Heart right ventricle (tissue), 16 donors: Measurements from ENCODE around the gene LRRC51. TPM values are rescaled to one million over a fixed set of nuclear protein-coding genes. Genes with fewer than 3 reads are reported as not detected.
A peak's percentile ranks its signal among the peaks of the same experiment; 100 is the strongest.

Experiments used
- ATAC-seq, 8 donors: fragments of 200-7000 bp; cut with Tn5 transposase; one replicate each; pipeline ENCODE4 v1.9.1; 2020; ENCODE audit warnings: mild to moderate bottlenecking in 8 of 8, moderate library complexity in 8 of 8, moderate number of reproducible peaks in 1 of 8
- DNase-seq, 2 donors: peaks; one replicate each; pipeline ENCODE4 v3.0.0-alpha.2; 2020
- H3K27ac ChIP-seq, 10 donors: fragments of 200-600 bp; sonication (generic) in 2 of 10; one replicate each; pipeline versions ENCODE4 v1.5.0 to v1.8.0; 2020 to 2022; ENCODE audit warnings: mild to moderate bottlenecking in 3 of 10
- H3K27me3 ChIP-seq, 7 donors: fragments of 200-600 bp; one replicate each; pipeline ENCODE4 v1.8.0; 2021 to 2022; ENCODE audit warnings: mild to moderate bottlenecking in 2 of 7
- H3K36me3 ChIP-seq, 9 donors: fragments of 200-600 bp; sonication (generic) in 1 of 9; one replicate each; pipeline versions ENCODE4 v1.5.0 to v1.8.0; 2020 to 2022; ENCODE audit warnings: mild to moderate bottlenecking in 2 of 9
- H3K4me1 ChIP-seq, 9 donors: fragments of 200-600 bp; sonication (generic) in 1 of 9; one replicate each; pipeline versions ENCODE4 v1.5.0 to v1.8.0; 2020 to 2022; ENCODE audit warnings: mild to moderate bottlenecking in 4 of 9
- H3K4me3 ChIP-seq, 10 donors: fragments of 200-600 bp; sonication (generic) in 2 of 10; one replicate each; pipeline versions ENCODE4 v1.5.0 to v1.8.0; 2020 to 2022; ENCODE audit warnings: mild to moderate bottlenecking in 7 of 10, moderate library complexity in 2 of 10
- H3K9me3 ChIP-seq, 11 donors: fragments of 200-600 bp in 10 of 11; sonication (generic) in 2 of 11; one replicate each; pipeline versions ENCODE4 v1.5.0 to v1.8.0; 2013 to 2022; ENCODE audit warnings: mild to moderate bottlenecking in 2 of 11, control low read depth in 1 of 11, moderate library complexity in 1 of 11
- WGBS, 2 donors: extraction: QIAGEN DNeasy Blood & Tissue Kit; methylation state at CpG; one replicate each; pipeline ENCODE4 v1.1.7; 2013; ENCODE audit warnings: inconsistent platforms in 1 of 2; 5-methylcytosine and 5-hydroxymethylcytosine counted together
- intact Hi-C, 10 donors: fragments of 100-400 bp; cut with DNase I; formaldehyde crosslinking; loops; one replicate each; pipeline versions ENCODE4 v1.11.1 to v1.14.2; 2022
- polyA plus RNA-seq, 2 donors: library from polyadenylated mRNA; stranded (reverse); fragments of 200-250 nt; gene quantifications; one replicate each; pipeline ENCODE4 v1.2.3, GENCODE V29; 2013
- total RNA-seq, 10 donors: library from RNA; stranded (reverse); fragmentation: NEBNext Ultra II Directional in 3 of 10; extraction: Animal tissue kit (Norgen Biotek cat#: 25700) in 3 of 10; gene quantifications; one replicate each; pipeline versions ENCODE4 v1.2.1 to v1.2.4, GENCODE V29; 2021 to 2023
- TF ChIP-seq, protein P1 (sequence below), 9 donors: fragments of 200-600 bp; sonication (generic) in 2 of 9; IDR thresholded peaks; one replicate each; pipeline versions ENCODE4 v1.5.0 to v1.8.0; 2021 to 2022; ENCODE audit warnings: antibody characterized with exemption in 9 of 9, mild to moderate bottlenecking in 5 of 9, moderate library complexity in 1 of 9
- donor health status: Arrhythmogenic right ventricular cardiomyopathy.
- donor health status: ischemic (EF 13 %, LVEDD 7.1; RV severe dilation, severe dysfunction).
- donor health status: healthy with polysubstance abuse.
- donor health status: DM: no; HTN: yes; CAD: no.
- donor health status: DM: no; HTN: no; CAD: no.
- donor health status: ischemic (EF 25% LVEDD 6.9; RV normal size, moderate dysfunction).
- donor health status: ischemic (EF 25% LVEDD 5.7; RV mildly dilated, moderate dysfunction).
- donor health status: healthy.
- donor health status: DM: yes; HTN: yes; CAD: no.
- donor health status: Ischemic cardiomyopathy.
- donor health status: ischemic (EF 35%, LVEDD 5.7; RV mildly dilated, moderate dysfunction).
- donor health status: nonischemic (EF 11% LVEDD 7.7; RV severe dilation, severe dysfunction).
- donor health status: DM: yes; HTN: yes; CAD: no.
- donor health status: PGD.
- donor health status: ischemic (EF 29% LVEDD 5.4; RV normal size, mild dysfunction).
- donor health status: nonischemic (EF 23%, LVEDD 6.1; RV moderate dilation, normal function).

Gene LRRC51
- total and polyA plus RNA-seq, 12 donors = 2.3 to 9.1 (median 4.0) TPM

DNA sequence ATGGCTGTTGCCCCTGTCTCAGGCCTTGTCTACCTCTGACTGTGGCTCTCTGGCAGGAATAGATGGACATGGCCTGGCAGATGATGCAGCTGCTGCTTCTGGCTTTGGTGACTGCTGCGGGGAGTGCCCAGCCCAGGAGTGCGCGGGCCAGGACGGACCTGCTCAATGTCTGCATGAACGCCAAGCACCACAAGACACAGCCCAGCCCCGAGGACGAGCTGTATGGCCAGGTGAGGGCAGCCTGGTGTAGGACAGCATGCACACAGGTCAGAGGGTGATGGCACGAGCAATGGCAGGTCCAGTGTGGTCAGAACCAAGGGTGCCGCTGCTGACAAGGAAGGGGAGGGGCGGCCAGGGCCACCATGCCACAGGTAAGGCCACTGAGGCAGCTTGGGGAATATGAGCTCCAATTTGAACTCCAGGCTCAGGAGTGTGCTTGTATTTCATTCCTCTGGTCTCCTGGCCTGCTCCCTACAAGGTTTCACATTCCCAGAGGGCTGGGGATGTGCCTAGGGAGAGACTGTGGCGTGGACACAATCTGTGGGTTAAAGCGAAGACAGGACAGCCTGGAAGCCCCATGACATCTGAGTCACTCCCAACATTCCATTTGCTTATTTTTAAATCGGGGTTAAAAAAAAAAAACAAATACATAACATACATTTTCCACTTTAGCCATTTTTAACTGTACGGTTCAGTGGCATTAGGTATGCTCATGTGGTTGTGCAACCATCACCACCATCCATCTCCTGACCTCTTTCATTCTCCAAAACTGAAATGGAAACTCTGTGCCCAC lies 55.4 kb downstream of the LRRC51 start:
- intact Hi-C loops = no loop called here
- Histone ChIP-seq H3K27ac (peak overlapping the region in 1 of 10 donors; percentile 84), H3K4me3 (peak overlapping the region in 1 of 10 donors; percentile 36), H3K36me3 (no peaks in the 10 kb centered on the region), H3K4me1 (peaks cover 0 to 25% (median 0%) of the 10 kb centered on the region in 9 donors), H3K9me3 (no peaks in the 10 kb centered on the region), H3K27me3 (peaks cover 0 to 3% (median 0%) of the 10 kb centered on the region in 7 donors)
- DNase-seq (no peak), ATAC-seq (peak in 1 of 8 donors; percentile 22)
- WGBS, 2 donors = 86 to 91% methylated on average over 14 of the region's 14 CpGs
- TF ChIP-seq, protein P1, sequence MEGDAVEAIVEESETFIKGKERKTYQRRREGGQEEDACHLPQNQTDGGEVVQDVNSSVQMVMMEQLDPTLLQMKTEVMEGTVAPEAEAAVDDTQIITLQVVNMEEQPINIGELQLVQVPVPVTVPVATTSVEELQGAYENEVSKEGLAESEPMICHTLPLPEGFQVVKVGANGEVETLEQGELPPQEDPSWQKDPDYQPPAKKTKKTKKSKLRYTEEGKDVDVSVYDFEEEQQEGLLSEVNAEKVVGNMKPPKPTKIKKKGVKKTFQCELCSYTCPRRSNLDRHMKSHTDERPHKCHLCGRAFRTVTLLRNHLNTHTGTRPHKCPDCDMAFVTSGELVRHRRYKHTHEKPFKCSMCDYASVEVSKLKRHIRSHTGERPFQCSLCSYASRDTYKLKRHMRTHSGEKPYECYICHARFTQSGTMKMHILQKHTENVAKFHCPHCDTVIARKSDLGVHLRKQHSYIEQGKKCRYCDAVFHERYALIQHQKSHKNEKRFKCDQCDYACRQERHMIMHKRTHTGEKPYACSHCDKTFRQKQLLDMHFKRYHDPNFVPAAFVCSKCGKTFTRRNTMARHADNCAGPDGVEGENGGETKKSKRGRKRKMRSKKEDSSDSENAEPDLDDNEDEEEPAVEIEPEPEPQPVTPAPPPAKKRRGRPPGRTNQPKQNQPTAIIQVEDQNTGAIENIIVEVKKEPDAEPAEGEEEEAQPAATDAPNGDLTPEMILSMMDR (IDR thresholded peaks at IDR 0.05) = no peak

- no peak for ATAC-seq
- intact Hi-C loops = no loop called here
- TF ChIP-seq, protein P1 (IDR thresholded peaks at IDR 0.05) = no peak
- no peak for DNase-seq
- H3K9me3 ChIP-seq = no peaks in the 10 kb centered on the region
- H3K4me3 ChIP-seq = peak overlapping the region in 1 of 10 donors; percentile 36
- H3K27me3 ChIP-seq = no peaks in the 10 kb centered on the region
- 72 to 93% methylated on average over 4 of the region's 4 CpGs for WGBS, 2 donors
- peaks cover 0 to 29% (median 0%) of the 10 kb centered on the region in 9 donors for H3K4me1 ChIP-seq
- peak overlapping the region in 1 of 10 donors; percentile 84 for H3K27ac ChIP-seq
- H3K36me3 ChIP-seq = no peaks in the 10 kb centered on the region
These were observed 56.1 kb downstream of the LRRC51 start for GRCh38 chr11:72136684-72137262.

GRCh38 chr11:72138821-72139390 lies 58.3 kb downstream of the LRRC51 start:
- TF ChIP-seq, protein P1 (IDR thresholded peaks at IDR 0.05) = no peak
- ATAC-seq = no peak
- 85 to 88% methylated on average over 11 to 12 of the region's 12 CpGs for WGBS, 2 donors
- Histone ChIP-seq H3K9me3 (no peaks in the 10 kb centered on the region), H3K4me3 (no peak overlapping the region), H3K27me3 (no peaks in the 10 kb centered on the region), H3K27ac (no peak overlapping the region), H3K36me3 (no peaks in the 10 kb centered on the region), H3K4me1 (peaks cover 0 to 22% (median 0%) of the 10 kb centered on the region in 9 donors)
- DNase-seq = no peak
- intact Hi-C loops = no loop called here

- Histone ChIP-seq H3K27ac (no peak overlapping the region), H3K9me3 (no peaks in the 10 kb centered on the region), H3K4me3 (no peak overlapping the region), H3K4me1 (peaks cover 0 to 25% (median 0%) of the 10 kb centered on the region in 9 donors), H3K36me3 (no peaks in the 10 kb centered on the region), H3K27me3 (no peaks in the 10 kb centered on the region)
- intact Hi-C loops = no loop called here
- DNase-seq (no peak), ATAC-seq (no peak)
- WGBS, 2 donors = 91 to 95% methylated on average over 11 of the region's 11 CpGs
- TF ChIP-seq, protein P1 (IDR thresholded peaks at IDR 0.05) = no peak
These were observed 58.9 kb downstream of the LRRC51 start for GRCh38 chr11:72139500-72139899.
